ENCODE results near the gene GREM2.

GRCh38 chr1:240526312-240526711 lies 85.6 kb downstream of the GREM2 start:
- no peak for TF ChIP-seq CTCF (IDR thresholded peaks at IDR 0.05)
- no peak for TF ChIP-seq EP300 (IDR thresholded peaks at IDR 0.05)
- TF ChIP-seq REST (IDR thresholded peaks at IDR 0.05) = no peak
- no peak for TF ChIP-seq POLR2A (IDR thresholded peaks at IDR 0.05; ENCODE audit: low read length)
- no peak for TF ChIP-seq ELK1 (IDR thresholded peaks at IDR 0.05; ENCODE audit: low read depth, low read length)
- TF ChIP-seq RNF2 (IDR thresholded peaks at IDR 0.05; ENCODE audit: borderline replicate concordance, low read depth) = no peak
- TF ChIP-seq FOSL2 (IDR thresholded peaks at IDR 0.05) = no peak
- TF ChIP-seq FOSL2 (CRISPR knock-in tag; IDR thresholded peaks at IDR 0.05) = no peak
- TF ChIP-seq CEBPB (IDR thresholded peaks at IDR 0.05) = no peak

Data from A549 (cell line).